ENCODE measurements around the gene ASB4.
"Not testable (repeated sequence)": the region's sequence is repeated elsewhere in the genome, so short reads cannot be mapped to it uniquely, and the experiment has no call there.

Gene ASB4

DNA sequence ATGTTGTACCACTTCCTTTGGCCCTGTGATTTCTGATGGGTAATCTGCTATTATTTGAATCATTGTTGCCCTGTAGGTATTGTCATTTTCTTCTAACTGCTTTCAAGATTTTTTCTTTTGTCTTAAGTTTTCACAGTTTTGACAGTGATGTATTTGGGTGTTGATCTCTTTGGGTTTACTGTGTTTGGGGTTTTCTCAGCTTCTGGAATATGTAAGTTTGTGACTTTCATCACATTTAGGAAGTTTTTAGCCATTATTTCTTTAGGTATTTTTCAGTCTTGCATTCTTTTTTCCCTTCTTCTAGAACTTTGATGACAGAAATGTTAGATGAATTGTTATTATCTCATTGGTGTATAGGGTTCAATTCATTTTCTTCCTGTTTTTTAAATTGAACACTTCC is 27.8 kb upstream of the ASB4 start:
- Histone ChIP-seq H3K4me1 (ENCODE audit: low read length) (no peaks in the 10 kb centered on the region), H3K9ac (ENCODE audit: low read length) (no peak overlapping the region), H3K9me3 (ENCODE audit: insufficient read depth, low read length) (no peaks in the 10 kb centered on the region), H3K27ac (ENCODE audit: low read length) (no peak overlapping the region), H3K27me3 (ENCODE audit: low read depth, low read length) (no peaks in the 10 kb centered on the region; the same call in 1 of the 2 replicates), H3K79me2 (ENCODE audit: low read length) (no peaks in the 10 kb centered on the region), H3K36me3 (replicated peaks; ENCODE audit: low read depth, low read length) (no peaks in the 10 kb centered on the region), H2AFZ (ENCODE audit: low read depth, low read length) (no peak overlapping the region), H3K4me2 (ENCODE audit: low read length) (no peak overlapping the region), H3K4me3 (ENCODE audit: low read length) (no peak overlapping the region), H4K20me1 (ENCODE audit: insufficient read depth, low read length) (no peaks in the 10 kb centered on the region)
- no peak for TF ChIP-seq EZH2phosphoT487 (IDR thresholded peaks at IDR 0.05; ENCODE audit: low read depth)
- TF ChIP-seq, protein P1, sequence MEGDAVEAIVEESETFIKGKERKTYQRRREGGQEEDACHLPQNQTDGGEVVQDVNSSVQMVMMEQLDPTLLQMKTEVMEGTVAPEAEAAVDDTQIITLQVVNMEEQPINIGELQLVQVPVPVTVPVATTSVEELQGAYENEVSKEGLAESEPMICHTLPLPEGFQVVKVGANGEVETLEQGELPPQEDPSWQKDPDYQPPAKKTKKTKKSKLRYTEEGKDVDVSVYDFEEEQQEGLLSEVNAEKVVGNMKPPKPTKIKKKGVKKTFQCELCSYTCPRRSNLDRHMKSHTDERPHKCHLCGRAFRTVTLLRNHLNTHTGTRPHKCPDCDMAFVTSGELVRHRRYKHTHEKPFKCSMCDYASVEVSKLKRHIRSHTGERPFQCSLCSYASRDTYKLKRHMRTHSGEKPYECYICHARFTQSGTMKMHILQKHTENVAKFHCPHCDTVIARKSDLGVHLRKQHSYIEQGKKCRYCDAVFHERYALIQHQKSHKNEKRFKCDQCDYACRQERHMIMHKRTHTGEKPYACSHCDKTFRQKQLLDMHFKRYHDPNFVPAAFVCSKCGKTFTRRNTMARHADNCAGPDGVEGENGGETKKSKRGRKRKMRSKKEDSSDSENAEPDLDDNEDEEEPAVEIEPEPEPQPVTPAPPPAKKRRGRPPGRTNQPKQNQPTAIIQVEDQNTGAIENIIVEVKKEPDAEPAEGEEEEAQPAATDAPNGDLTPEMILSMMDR (IDR thresholded peaks at IDR 0.05; ENCODE audit: low read depth, low read length) = no peak

DNA sequence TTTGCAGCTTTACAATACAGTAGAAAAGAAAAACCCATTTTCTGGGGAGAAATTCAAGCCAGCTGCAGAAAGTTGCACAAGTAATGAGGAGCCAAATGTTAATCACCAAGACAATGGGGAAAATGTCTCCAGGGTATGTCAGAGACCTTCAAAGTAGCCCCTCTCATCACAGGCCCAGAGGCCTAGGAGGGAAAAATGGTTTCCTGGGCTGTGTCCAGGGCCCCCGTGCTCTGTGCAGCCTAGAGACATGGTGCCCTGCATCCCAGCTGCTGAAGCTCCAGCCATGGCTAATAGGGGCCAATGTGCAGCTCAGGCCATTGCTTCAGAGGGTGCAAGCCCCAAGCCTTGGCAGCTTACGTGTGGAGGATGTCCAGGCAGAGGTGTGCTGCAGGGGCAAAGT is 25.1 kb upstream of the ASB4 start:
- not testable (repeated sequence) for H3K9me3 ChIP-seq (ENCODE audit: insufficient read depth, low read length); H3K27ac ChIP-seq (ENCODE audit: low read length); H3K9ac ChIP-seq (ENCODE audit: low read length); H3K36me3 ChIP-seq (replicated peaks; ENCODE audit: low read depth, low read length); H3K4me3 ChIP-seq (ENCODE audit: low read length); H4K20me1 ChIP-seq (ENCODE audit: insufficient read depth, low read length); H3K4me2 ChIP-seq (ENCODE audit: low read length); H3K27me3 ChIP-seq (ENCODE audit: low read depth, low read length); H3K79me2 ChIP-seq (ENCODE audit: low read length); H2AFZ ChIP-seq (ENCODE audit: low read depth, low read length); H3K4me1 ChIP-seq (ENCODE audit: low read length)

DNA sequence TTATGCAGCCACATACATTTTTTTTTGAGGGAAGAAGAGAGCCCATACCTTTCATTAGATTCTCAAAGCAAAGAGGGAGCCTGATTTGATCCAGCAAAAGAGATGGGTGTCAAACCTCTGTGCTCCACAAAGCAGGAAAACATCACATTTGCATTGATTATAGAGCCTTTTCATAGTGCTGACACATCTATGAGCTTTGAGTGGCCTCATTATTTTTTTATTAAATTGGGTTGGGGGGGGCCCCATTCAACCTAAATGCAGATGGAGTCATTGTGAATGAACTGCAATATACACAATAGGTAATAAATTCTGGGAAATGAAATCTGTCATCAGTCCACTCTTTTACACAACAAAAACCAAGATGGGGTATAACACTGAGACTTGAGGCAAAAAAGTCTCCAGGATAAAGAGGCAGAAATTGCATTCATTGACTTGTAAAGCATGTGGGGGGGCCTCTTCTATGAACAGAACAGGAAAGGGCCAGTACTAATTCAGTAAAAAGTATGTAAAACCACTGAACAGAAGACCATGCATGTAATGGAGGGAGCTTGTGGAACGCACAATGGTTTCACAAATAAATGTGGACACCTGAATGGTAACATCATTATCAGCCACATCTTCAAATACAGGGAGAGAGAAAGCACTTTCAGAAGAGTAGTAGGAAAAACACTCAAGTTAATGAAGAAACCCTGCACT is 17.7 kb upstream of the ASB4 start:
- TF ChIP-seq, protein P1 (IDR thresholded peaks at IDR 0.05; ENCODE audit: low read depth, low read length) = no peak
- TF ChIP-seq EZH2phosphoT487 (IDR thresholded peaks at IDR 0.05; ENCODE audit: low read depth) = no peak

DNA sequence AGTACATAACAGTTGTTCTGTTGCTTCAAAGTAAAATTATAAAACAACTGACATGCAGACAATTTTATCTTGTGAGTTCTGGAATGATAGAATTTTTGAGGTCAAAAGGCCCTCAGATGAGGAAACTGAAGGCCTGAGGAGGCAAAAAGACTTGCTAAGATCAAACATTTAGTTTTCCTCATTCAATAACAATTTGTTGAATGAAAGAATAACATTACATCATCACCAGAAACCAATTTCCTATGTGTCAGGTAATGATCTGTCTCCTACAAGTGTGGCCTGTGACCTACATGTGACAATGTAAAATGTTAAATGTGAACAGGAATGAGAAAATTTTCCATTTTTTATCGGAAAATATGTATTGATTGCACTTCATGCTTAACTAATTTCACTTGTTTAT is 16.6 kb upstream of the ASB4 start:
- Histone ChIP-seq H2AFZ (ENCODE audit: low read depth, low read length) (no peak overlapping the region), H3K4me1 (ENCODE audit: low read length) (peaks cover 13% of the 10 kb centered on the region), H3K9ac (ENCODE audit: low read length) (no peak overlapping the region), H3K4me2 (ENCODE audit: low read length) (no peak overlapping the region), H3K27ac (ENCODE audit: low read length) (no peak overlapping the region), H3K27me3 (ENCODE audit: low read depth, low read length) (no peaks in the 10 kb centered on the region; the same call in 1 of the 2 replicates), H4K20me1 (ENCODE audit: insufficient read depth, low read length) (no peaks in the 10 kb centered on the region), H3K4me3 (ENCODE audit: low read length) (no peak overlapping the region), H3K9me3 (ENCODE audit: insufficient read depth, low read length) (no peaks in the 10 kb centered on the region), H3K79me2 (ENCODE audit: low read length) (no peaks in the 10 kb centered on the region), H3K36me3 (replicated peaks; ENCODE audit: low read depth, low read length) (no peaks in the 10 kb centered on the region)
- TF ChIP-seq, protein P1 (IDR thresholded peaks at IDR 0.05; ENCODE audit: low read depth, low read length) = no peak
- no peak for TF ChIP-seq EZH2phosphoT487 (IDR thresholded peaks at IDR 0.05; ENCODE audit: low read depth)

More for the DNA sequence above, 17.7 kb upstream of the ASB4 start:
- no peaks in the 10 kb centered on the region for H3K9me3 ChIP-seq (ENCODE audit: insufficient read depth, low read length)
- no peak overlapping the region for H2AFZ ChIP-seq (ENCODE audit: low read depth, low read length)
- H3K4me1 ChIP-seq (ENCODE audit: low read length) = peaks cover 13% of the 10 kb centered on the region
- no peaks in the 10 kb centered on the region for H3K79me2 ChIP-seq (ENCODE audit: low read length)
- no peak overlapping the region for H3K27ac ChIP-seq (ENCODE audit: low read length)
- H3K4me2 ChIP-seq (ENCODE audit: low read length) = no peak overlapping the region
- no peak overlapping the region for H3K9ac ChIP-seq (ENCODE audit: low read length)
- no peak overlapping the region for H3K4me3 ChIP-seq (ENCODE audit: low read length)
- H3K27me3 ChIP-seq (ENCODE audit: low read depth, low read length) = no peaks in the 10 kb centered on the region
- H4K20me1 ChIP-seq (ENCODE audit: insufficient read depth, low read length) = no peaks in the 10 kb centered on the region
- H3K36me3 ChIP-seq (replicated peaks; ENCODE audit: low read depth, low read length) = no peaks in the 10 kb centered on the region

All from OCI-LY3 (cell line).